AG10803 (cell line): ENCODE measurements around the gene PON3.

ENCODE experiments used
- DNase-seq: peaks from one replicate; pipeline ENCODE4 v3.0.0; 2010; ENCODE audit warnings: low read depth
- H3K4me3 ChIP-seq: 2 replicates; pipeline ENCODE4 v1.5.1; 2011; ENCODE audit warnings: mild to moderate bottlenecking, low read length, control low read depth
- CTCF ChIP-seq: conservative IDR thresholded peaks from 2 replicates; pipeline ENCODE4 v1.5.1; 2011; ENCODE audit warnings: mild to moderate bottlenecking, low read length, control low read depth, inconsistent platforms

Gene PON3

GRCh38 chr7:95427914-95428516 lies 31.8 kb upstream of the PON3 start:
- no peak for TF ChIP-seq CTCF
- H3K4me3 ChIP-seq = no peak overlapping the region
- DNase-seq = no peak

DNA sequence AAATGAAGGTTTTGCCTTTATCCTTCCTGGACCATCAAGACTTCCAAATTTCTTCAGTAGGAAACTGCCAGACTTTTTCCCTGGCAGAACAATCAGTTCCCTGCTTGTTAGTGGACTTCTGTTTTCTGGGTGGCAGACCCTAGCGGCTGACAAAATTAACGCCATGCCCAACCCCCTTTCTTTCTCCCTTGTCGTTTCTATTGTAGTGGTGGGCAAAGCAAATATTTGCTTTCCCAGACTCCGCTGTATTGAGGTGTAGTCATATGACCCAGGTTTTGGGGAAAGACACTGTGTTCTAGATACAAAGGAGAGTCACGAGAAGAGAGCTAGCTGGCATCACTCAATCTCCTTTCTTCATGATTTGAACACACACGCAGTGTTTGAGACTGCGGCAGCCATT lies 31.0 kb upstream of the PON3 start:
- no peak for TF ChIP-seq CTCF
- DNase-seq = no peak

GRCh38 chr7:95425694-95426093 lies 29.5 kb upstream of the PON3 start:
- no peak for DNase-seq
- H3K4me3 ChIP-seq = no peak overlapping the region

More for the DNA sequence above, 31.0 kb upstream of the PON3 start:
- H3K4me3 ChIP-seq = no peak overlapping the region

GRCh38 chr7:95424716-95425115 lies 28.5 kb upstream of the PON3 start:
- H3K4me3 ChIP-seq = no peak overlapping the region
- DNase-seq = peak; percentile 25
- TF ChIP-seq CTCF = no peak

More at GRCh38 chr7:95425694-95426093, 29.5 kb upstream of the PON3 start:
- TF ChIP-seq CTCF = no peak

- DNase-seq = no peak
- no peak for TF ChIP-seq CTCF
- no peak overlapping the region for H3K4me3 ChIP-seq
Measured at GRCh38 chr7:95421847-95422444, 25.8 kb upstream of the PON3 start.

- DNase-seq = peak; percentile 25
- no peak for TF ChIP-seq CTCF
Measured at GRCh38 chr7:95421000-95421846, 25.0 kb upstream of the PON3 start.

DNA sequence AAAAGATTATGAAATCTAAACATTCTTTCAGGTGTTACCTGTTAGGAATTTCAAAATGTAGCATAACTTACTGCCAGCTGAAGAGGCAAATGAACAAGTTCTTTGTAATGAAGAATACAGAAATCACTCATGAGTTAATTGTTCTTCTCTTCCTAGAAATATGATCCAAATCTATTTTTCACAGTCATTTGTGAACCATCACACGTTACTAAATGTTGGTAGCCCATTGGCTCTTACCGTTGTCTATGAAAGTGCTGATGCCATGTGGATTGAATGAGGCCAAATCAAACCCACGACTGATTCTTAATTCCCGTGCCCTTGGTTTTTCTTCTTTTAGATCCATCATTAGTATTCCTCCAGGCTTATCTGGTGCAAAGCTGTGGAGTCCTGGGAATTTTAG lies 15.9 kb upstream of the PON3 start:
- H3K4me3 ChIP-seq = no peak overlapping the region
- no peak for DNase-seq
- TF ChIP-seq CTCF = no peak

More at GRCh38 chr7:95421000-95421846, 25.0 kb upstream of the PON3 start:
- H3K4me3 ChIP-seq = no peak overlapping the region
